IMR-90 (cell line): Measurements from ENCODE around the gene MKNK2. TPM values are rescaled to one million over a fixed set of nuclear protein-coding genes. Genes with fewer than 3 reads are reported as not detected.

Experiments used
- ATAC-seq: fragments of 200-7000 bp; cut with Tn5 transposase; 2 replicates; pipeline ENCODE4 v1.9.1; 2020; ENCODE audit warnings: low read depth, mild to moderate bottlenecking, moderate library complexity
- BruUV-seq: library from RNA; stranded (reverse); fragments of 400-500 nt; replicated peaks from 2 replicates; lab custom pipeline; 2021; lab: Mats Ljungman, UMichigan
- CTCF ChIA-PET: fragments of 300-600 bp; formaldehyde crosslinking; extraction: SDS; loops from one replicate; lab custom pipeline; 2021; ENCODE audit warnings: antibody characterized with exemption; lab: Yijun Ruan, JAX
- POLR2A ChIA-PET: fragments of 300-600 bp; sonication (Branson Sonifier 250); formaldehyde crosslinking; loops from one replicate; lab custom pipeline; 2022; ENCODE audit warnings: antibody characterized with exemption; ENCODE audit not compliant: unreplicated experiment; lab: Charles Lee
- DNase-seq: peaks from one replicate; pipeline ENCODE4 v3.0.0; 2013
- H2AFZ ChIP-seq: replicated peaks from 2 replicates; pipeline ENCODE3; 2013; ENCODE audit warnings: low read length, mild to moderate bottlenecking; ENCODE audit not compliant: poor library complexity
- H2AK5ac ChIP-seq: 2 replicates; pipeline ENCODE4 v1.6.1; 2013; ENCODE audit warnings: low read depth, low read length, inconsistent platforms
- H2AK9ac ChIP-seq: replicated peaks from 2 replicates; pipeline ENCODE3; 2013; ENCODE audit warnings: mild to moderate bottlenecking, low read depth, low read length, moderate library complexity; ENCODE audit not compliant: poor library complexity
- H2BK120ac ChIP-seq: 2 replicates; pipeline ENCODE4 v1.6.1; 2013; ENCODE audit warnings: low read depth, low read length, inconsistent platforms
- H2BK15ac ChIP-seq: 3 replicates; pipeline ENCODE4 v1.6.1; 2013; ENCODE audit warnings: low read depth, low read length, inconsistent platforms
- H2BK20ac ChIP-seq: 2 replicates; pipeline ENCODE4 v1.6.1; 2013; ENCODE audit warnings: low read depth, mild to moderate bottlenecking, inconsistent platforms, low read length, moderate library complexity
- H2BK5ac ChIP-seq: 2 replicates; pipeline ENCODE4 v1.6.1; 2013; ENCODE audit warnings: mild to moderate bottlenecking, low read depth, low read length, inconsistent platforms; ENCODE audit not compliant: poor library complexity, severe bottlenecking
- H3K14ac ChIP-seq: replicated peaks from 2 replicates; pipeline ENCODE4 v1.6.1; 2013; ENCODE audit warnings: low read depth, low read length, inconsistent platforms
- H3K18ac ChIP-seq: 2 replicates; pipeline ENCODE4 v1.6.1; 2013; ENCODE audit warnings: low read depth, low read length, control low read depth
- H3K23ac ChIP-seq: 2 replicates; pipeline ENCODE4 v1.6.1; 2013; ENCODE audit warnings: low read depth, low read length, inconsistent platforms
- H3K27ac ChIP-seq: 2 replicates; pipeline ENCODE4 v1.5.1; 2013; ENCODE audit warnings: mild to moderate bottlenecking, control low read depth, low read length; ENCODE audit not compliant: insufficient read depth
- H3K27me3 ChIP-seq: 2 replicates; pipeline ENCODE4 v1.6.1; 2013; ENCODE audit warnings: low read length; ENCODE audit not compliant: control insufficient read depth, insufficient read depth
- H3K36me3 ChIP-seq: 2 replicates; pipeline ENCODE4 v1.6.1; 2013; ENCODE audit warnings: low read length, mixed read lengths; ENCODE audit not compliant: control insufficient read depth, insufficient read depth
- H3K4ac ChIP-seq: 2 replicates; pipeline ENCODE4 v1.6.1; 2013; ENCODE audit warnings: low read depth, low read length, inconsistent platforms
- H3K4me1 ChIP-seq: 2 replicates; pipeline ENCODE4 v1.6.1; 2013; ENCODE audit warnings: low read length, mixed read lengths; ENCODE audit not compliant: control insufficient read depth, insufficient read depth
- H3K4me2 ChIP-seq: 2 replicates; pipeline ENCODE4 v1.6.1; 2013; ENCODE audit warnings: low read depth, mild to moderate bottlenecking, control low read depth, low read length, moderate library complexity
- H3K4me3 ChIP-seq: 2 replicates; pipeline ENCODE4 v1.5.1; 2013; ENCODE audit warnings: low read depth, mild to moderate bottlenecking, control low read depth, low read length, moderate library complexity; ENCODE audit not compliant: insufficient read depth
- H3K56ac ChIP-seq: 2 replicates; pipeline ENCODE4 v1.6.1; 2013; ENCODE audit warnings: low read length, inconsistent platforms; ENCODE audit not compliant: insufficient read depth; ENCODE audit errors: extremely low read depth
- H3K79me1 ChIP-seq, 2 experiments: 2 replicates each; pipeline ENCODE4 v1.6.1; 2013; ENCODE audit warnings: low read length in 2 of 2, inconsistent platforms in 1 of 2, low read depth in 1 of 2
- H3K9ac ChIP-seq: 2 replicates; pipeline ENCODE4 v1.6.1; 2013; ENCODE audit warnings: low read depth, low read length, control low read depth
- H3K9me1 ChIP-seq: 2 replicates; pipeline ENCODE4 v1.6.1; 2013; ENCODE audit warnings: low read length, inconsistent platforms; ENCODE audit not compliant: insufficient read depth
- H3K9me3 ChIP-seq: 2 replicates; pipeline ENCODE4 v1.6.1; 2013; ENCODE audit warnings: low read length; ENCODE audit not compliant: control insufficient read depth, insufficient read depth
- H4K20me1 ChIP-seq: 2 replicates; pipeline ENCODE4 v1.6.1; 2013; ENCODE audit warnings: low read length, inconsistent platforms; ENCODE audit not compliant: insufficient read depth
- H4K5ac ChIP-seq: 2 replicates; pipeline ENCODE4 v1.6.1; 2013; ENCODE audit warnings: mild to moderate bottlenecking, low read depth, low read length, control low read depth
- H4K8ac ChIP-seq, 2 experiments: 2 replicates each; pipeline ENCODE4 v1.6.1; 2013; ENCODE audit warnings: low read depth in 2 of 2, low read length in 2 of 2, control low read depth in 1 of 2, inconsistent platforms in 1 of 2
- H4K91ac ChIP-seq: 2 replicates; pipeline ENCODE4 v1.6.1; 2013; ENCODE audit warnings: low read depth, low read length, inconsistent platforms; ENCODE audit not compliant: insufficient read depth
- MAFK ChIP-seq: IDR thresholded peaks from 2 replicates; pipeline ENCODE4 v1.6.1; 2012; ENCODE audit warnings: low read depth, low read length, improper control_type of control experiment
- MAZ ChIP-seq: IDR thresholded peaks from 2 replicates; pipeline ENCODE4 v1.6.1; 2012; ENCODE audit warnings: low read depth, mild to moderate bottlenecking, low read length, improper control_type of control experiment, moderate library complexity, borderline replicate concordance
- NFE2L2 ChIP-seq: fragments of 150-350 bp; IDR thresholded peaks from 2 replicates; pipeline ENCODE4 v1.6.1; 2016; ENCODE audit warnings: low read depth, mild to moderate bottlenecking, low read length
- RAD21 ChIP-seq: IDR thresholded peaks from 2 replicates; pipeline ENCODE4 v1.6.1; 2012; ENCODE audit warnings: low read length, improper control_type of control experiment
- RCOR1 ChIP-seq: IDR thresholded peaks from 2 replicates; pipeline ENCODE4 v1.6.1; 2012; ENCODE audit warnings: mild to moderate bottlenecking, low read length, improper control_type of control experiment; ENCODE audit not compliant: insufficient replicate concordance
- WGBS, 2 experiments: methylation state at CpG; one replicate each; pipeline versions ENCODE4 v1.1.5 to v1.1.7; 2013; ENCODE audit warnings: missing lambda C conversion rate in 2 of 2; ENCODE audit not compliant: insufficient read length in 1 of 2; ENCODE audit errors: extremely low coverage in 2 of 2; 5-methylcytosine and 5-hydroxymethylcytosine counted together
- dilution Hi-C: fragments of 300-500 bp; cut with HindIII; formaldehyde crosslinking; loops from one replicate; pipeline ENCODE4 v1.14.3; 2018; ENCODE audit warnings: low sequenced_read_pairs; ENCODE audit not compliant: unreplicated experiment
- in situ Hi-C: fragments of 300-500 bp; cut with MboI; formaldehyde crosslinking; loops from 3 replicates; pipeline ENCODE4 v1.14.3; 2019; ENCODE audit warnings: low sequenced_read_pairs, inconsistent platforms, mixed read lengths
- intact Hi-C: fragments of 100-400 bp; cut with micrococcal nuclease; formaldehyde crosslinking; loops from 2 replicates; pipeline ENCODE4 v1.10.0; 2022
- polyA plus RNA-seq, 3 experiments: library from polyadenylated mRNA; depleted of rRNA; stranded (reverse); fragments of >200 nt; gene quantifications; 2 replicates each; pipeline ENCODE4 v1.2.3, GENCODE V29; 2012; ENCODE audit warnings: low replicate concordance in 1 of 3
- total RNA-seq: library from RNA; depleted of rRNA; stranded (reverse); fragments of >200 nt; gene quantifications from 2 replicates; pipeline ENCODE4 v1.2.3, GENCODE V29; 2012

Gene MKNK2
- total and polyA plus RNA-seq, 2 of the 4 experiments (the other 2 are of a cell fraction), result 21.9 to 31.8 TPM

GRCh38 chr19:2054763-2055162 lies 3.7 kb upstream of the MKNK2 start:
- CTCF ChIA-PET, result no interaction called here
- BruUV-seq, result no TSS peak
- TF ChIP-seq NFE2L2, result no peak
- TF ChIP-seq RCOR1, result no peak
- TF ChIP-seq MAZ, result no peak
- TF ChIP-seq MAFK, result no peak
- no peak for TF ChIP-seq RAD21

More at GRCh38 chr19:2054763-2055162, 3.7 kb upstream of the MKNK2 start:
- Histone ChIP-seq H2BK5ac (no peak overlapping the region), H3K36me3 (no peaks in the 10 kb centered on the region), H4K5ac (no peak overlapping the region), H3K9me1 (peaks cover 12% of the 10 kb centered on the region), H2AFZ (no peak overlapping the region), H4K8ac (no peak overlapping the region), H3K18ac (no peak overlapping the region), H3K4me1 (peaks cover 21% of the 10 kb centered on the region), H2AK9ac (peak overlapping the region; percentile 42), H4K91ac (no peak overlapping the region), H2BK15ac (no peak overlapping the region), H2BK120ac (no peak overlapping the region), H3K4me3 (no peak overlapping the region), H3K27ac (no peak overlapping the region), H3K79me1 (peaks cover 2 to 34% of the 10 kb centered on the region in 2 experiments; a peak in 3 of 4 replicates), H2BK20ac (0 out of 2 replicates have a peak overlapping the region, but pooled peaks have one; percentile 33), H3K56ac (no peak overlapping the region), H3K23ac (no peak overlapping the region), H3K9ac (no peak overlapping the region), H3K9me3 (no peaks in the 10 kb centered on the region), H4K20me1 (peaks cover 7% of the 10 kb centered on the region), H3K14ac (no peak overlapping the region), H3K4ac (no peak overlapping the region), H3K27me3 (no peaks in the 10 kb centered on the region), H3K4me2 (no peak overlapping the region), H2AK5ac (peak overlapping the region; percentile 78)
- dilution Hi-C loops (no loop called here), intact Hi-C loops (no loop called here), in situ Hi-C loops (no loop called here)
- POLR2A ChIA-PET, result no interaction called here
- no peak for DNase-seq
- WGBS, 2 experiments, result no CpG with 5 or more reads among the region's 8 CpGs
- no peak for ATAC-seq
